Duodenal mucosa (tissue), 2 donors: Measurements from ENCODE around the gene MAJIN.

Experiments
- H3K27ac ChIP-seq: one replicate; pipeline ENCODE4 v1.7.0; 2013; ENCODE audit warnings: low read depth, low read length
- H3K27me3 ChIP-seq, 2 donors: one replicate each; pipeline ENCODE4 v1.7.0; 2013; ENCODE audit warnings: low read length in 2 of 2, control low read depth in 1 of 2; ENCODE audit not compliant: insufficient read depth in 2 of 2, control insufficient read depth in 1 of 2
- H3K36me3 ChIP-seq, 2 donors: one replicate each; pipeline ENCODE4 v1.7.0; 2013; ENCODE audit warnings: low read length in 2 of 2, control low read depth in 1 of 2; ENCODE audit not compliant: insufficient read depth in 2 of 2, control insufficient read depth in 1 of 2
- H3K4me1 ChIP-seq, 2 donors: one replicate each; pipeline ENCODE4 v1.7.0; 2013; ENCODE audit warnings: low read length in 2 of 2, control low read depth in 1 of 2; ENCODE audit not compliant: insufficient read depth in 2 of 2, control insufficient read depth in 1 of 2
- H3K4me3 ChIP-seq, 2 donors: one replicate each; pipeline ENCODE4 v1.7.0; 2013; ENCODE audit warnings: low read length in 2 of 2, low read depth in 1 of 2
- H3K9ac ChIP-seq, 2 donors: one replicate each; pipeline ENCODE4 v1.7.0; 2013; ENCODE audit warnings: low read length in 2 of 2, low read depth in 1 of 2
- H3K9me3 ChIP-seq, 2 donors: one replicate each; pipeline ENCODE4 v1.7.0; 2013; ENCODE audit warnings: low read length in 2 of 2, control low read depth in 1 of 2; ENCODE audit not compliant: control insufficient read depth in 1 of 2

The MAJIN gene

DNA sequence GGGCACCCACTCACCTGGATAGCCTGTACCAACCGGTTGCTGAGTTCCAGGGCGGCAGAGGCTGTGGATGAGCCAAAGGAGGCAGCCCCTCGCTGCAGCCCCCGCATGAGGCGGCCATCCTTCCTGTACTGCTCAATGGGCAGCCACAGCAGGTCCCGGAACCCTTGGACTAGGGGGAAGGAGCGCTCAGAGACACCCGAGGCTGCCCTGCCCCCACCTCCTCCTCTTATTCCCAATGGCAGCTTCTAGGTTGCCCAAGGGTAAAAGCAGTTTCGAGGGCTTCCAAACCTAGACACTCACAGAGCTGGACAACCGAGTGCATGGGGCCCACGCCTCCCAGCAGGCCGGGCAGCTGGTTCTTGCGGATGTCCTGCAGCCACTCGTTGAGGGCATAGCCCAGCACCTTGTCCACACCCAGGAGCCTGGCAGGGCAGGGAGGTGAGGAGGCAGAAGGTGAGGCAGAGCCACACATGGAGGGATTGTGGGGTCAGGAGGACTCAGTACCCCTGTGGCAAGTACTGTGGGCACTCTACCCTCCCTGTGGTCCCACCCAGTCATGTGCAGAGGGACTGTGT, 75.4 kb downstream of the MAJIN start:
- Histone ChIP-seq H3K27me3 (no peaks in the 10 kb centered on the region), H3K9me3 (no peaks in the 10 kb centered on the region), H3K4me3 (no peak overlapping the region), H3K9ac (no peak overlapping the region), H3K36me3 (peaks cover 27 to 51% of the 10 kb centered on the region in 2 donors), H3K27ac (no peak overlapping the region), H3K4me1 (peaks cover 9 to 13% of the 10 kb centered on the region in 2 donors)

GRCh38 chr11:64894812-64895452, 77.0 kb downstream of the MAJIN start:
- H3K27ac ChIP-seq: no peak overlapping the region
- no peaks in the 10 kb centered on the region for H3K9me3 ChIP-seq
- peaks cover 35 to 51% of the 10 kb centered on the region in 2 donors for H3K36me3 ChIP-seq
- H3K4me1 ChIP-seq: peaks cover 9 to 13% of the 10 kb centered on the region in 2 donors
- H3K4me3 ChIP-seq: peak overlapping the region in 1 of 2 donors; percentile 91
- H3K27me3 ChIP-seq: no peaks in the 10 kb centered on the region
- peak overlapping the region in 1 of 2 donors; percentile 87 for H3K9ac ChIP-seq

- H3K9ac ChIP-seq: peak overlapping the region; percentile 70 to 87
- no peaks in the 10 kb centered on the region for H3K27me3 ChIP-seq
- H3K36me3 ChIP-seq: peaks cover 35 to 44% of the 10 kb centered on the region in 2 donors
- peaks cover 9 to 18% of the 10 kb centered on the region in 2 donors for H3K4me1 ChIP-seq
- H3K27ac ChIP-seq: peak overlapping the region; percentile 74
- peak overlapping the region; percentile 61 to 91 for H3K4me3 ChIP-seq
- H3K9me3 ChIP-seq: no peaks in the 10 kb centered on the region
Measured at GRCh38 chr11:64894070-64894811, 77.7 kb downstream of the MAJIN start.

DNA sequence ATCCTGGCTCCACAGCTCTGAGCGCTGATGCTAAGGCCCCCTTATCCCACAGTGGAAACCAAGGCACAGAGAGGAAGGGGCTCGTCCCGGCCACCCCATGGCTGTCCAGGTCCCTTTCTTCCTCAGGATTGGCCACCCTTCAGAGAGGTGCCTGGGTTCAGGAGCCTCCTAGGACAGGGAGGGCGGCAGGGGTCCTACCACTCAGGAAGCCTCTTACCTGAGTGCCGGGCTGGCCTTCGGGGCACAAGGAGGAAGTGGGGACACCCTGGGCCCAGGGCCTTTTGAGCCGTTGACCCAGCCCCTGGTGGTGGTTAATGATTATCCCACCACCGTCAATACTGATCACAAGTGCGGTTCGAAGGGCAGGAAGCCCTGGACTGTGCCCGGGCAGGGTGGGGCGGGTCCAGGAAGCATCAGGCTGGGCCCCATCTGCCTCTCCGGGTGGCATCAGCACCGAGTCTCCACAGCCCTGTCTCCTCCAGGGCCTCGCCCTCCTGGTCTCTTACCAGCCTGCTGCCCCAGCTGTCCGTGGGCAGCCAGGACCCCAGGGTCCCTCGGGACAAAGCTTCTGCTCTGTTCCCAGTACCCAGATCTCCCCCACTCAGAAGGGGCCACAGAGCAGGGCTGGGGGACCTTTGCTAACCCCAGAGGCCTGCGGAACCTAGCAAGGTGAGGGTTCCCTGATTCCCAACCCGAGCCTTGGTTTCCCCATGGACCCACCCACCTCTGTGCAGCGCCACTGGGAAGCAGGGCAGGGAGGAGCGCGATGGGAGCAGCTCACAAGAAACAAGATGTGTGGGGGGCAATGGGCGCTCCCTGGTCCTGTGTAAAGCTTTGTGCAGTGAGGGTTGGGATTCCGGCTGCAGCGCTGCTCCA, 78.5 kb downstream of the MAJIN start:
- peak overlapping the region; percentile 82 to 91 for H3K4me3 ChIP-seq
- no peaks in the 10 kb centered on the region for H3K27me3 ChIP-seq
- peaks cover 33 to 41% of the 10 kb centered on the region in 2 donors for H3K36me3 ChIP-seq
- H3K9ac ChIP-seq: peak overlapping the region; percentile 87 to 95
- H3K4me1 ChIP-seq: peaks cover 13 to 23% of the 10 kb centered on the region in 2 donors
- H3K9me3 ChIP-seq: no peaks in the 10 kb centered on the region
- peak overlapping the region; percentile 92 for H3K27ac ChIP-seq

GRCh38 chr11:64892838-64893193, 79.1 kb downstream of the MAJIN start:
- H3K9ac ChIP-seq: peak overlapping the region; percentile 80 to 95

GRCh38 chr11:64892411-64892831, 79.5 kb downstream of the MAJIN start:
- Histone ChIP-seq H3K4me1 (peaks cover 19 to 31% of the 10 kb centered on the region in 2 donors), H3K9me3 (no peaks in the 10 kb centered on the region), H3K4me3 (peak overlapping the region; percentile 82 to 91), H3K27me3 (no peaks in the 10 kb centered on the region), H3K9ac (peak overlapping the region; percentile 80 to 95), H3K36me3 (peaks cover 27 to 31% of the 10 kb centered on the region in 2 donors), H3K27ac (peak overlapping the region; percentile 92)

More at GRCh38 chr11:64892838-64893193, 79.1 kb downstream of the MAJIN start:
- H3K27me3 ChIP-seq: no peaks in the 10 kb centered on the region
- no peaks in the 10 kb centered on the region for H3K9me3 ChIP-seq
- peak overlapping the region; percentile 92 for H3K27ac ChIP-seq
- H3K4me1 ChIP-seq: peaks cover 17 to 29% of the 10 kb centered on the region in 2 donors
- peak overlapping the region; percentile 82 to 91 for H3K4me3 ChIP-seq
- peaks cover 28 to 35% of the 10 kb centered on the region in 2 donors for H3K36me3 ChIP-seq

DNA sequence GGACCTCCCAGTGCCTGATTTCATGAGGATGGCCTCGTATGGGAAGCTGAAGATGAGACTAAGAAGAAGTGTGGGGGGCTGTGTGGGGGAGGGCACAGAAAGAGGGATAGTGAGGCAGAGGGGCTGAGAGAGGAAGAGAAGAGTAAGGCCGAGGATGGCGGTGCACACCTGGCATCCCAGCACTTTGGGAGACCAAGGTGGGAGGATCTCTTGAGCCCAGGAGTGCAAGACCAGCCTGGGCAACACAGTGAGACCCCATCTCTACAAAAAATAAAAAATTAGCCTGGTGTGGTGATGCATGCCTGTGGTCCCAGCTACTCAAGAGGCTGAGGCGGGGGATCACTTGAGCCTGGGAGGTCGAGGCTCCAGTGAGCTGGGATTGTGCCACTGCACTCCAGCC, 80.0 kb downstream of the MAJIN start:
- peaks cover 21 to 31% of the 10 kb centered on the region in 2 donors for H3K4me1 ChIP-seq
- no peaks in the 10 kb centered on the region for H3K9me3 ChIP-seq
- peak overlapping the region; percentile 92 for H3K27ac ChIP-seq
- H3K36me3 ChIP-seq: peaks cover 24 to 27% of the 10 kb centered on the region in 2 donors
- H3K4me3 ChIP-seq: peak overlapping the region; percentile 82 to 91
- no peaks in the 10 kb centered on the region for H3K27me3 ChIP-seq
- peak overlapping the region; percentile 80 to 95 for H3K9ac ChIP-seq

DNA sequence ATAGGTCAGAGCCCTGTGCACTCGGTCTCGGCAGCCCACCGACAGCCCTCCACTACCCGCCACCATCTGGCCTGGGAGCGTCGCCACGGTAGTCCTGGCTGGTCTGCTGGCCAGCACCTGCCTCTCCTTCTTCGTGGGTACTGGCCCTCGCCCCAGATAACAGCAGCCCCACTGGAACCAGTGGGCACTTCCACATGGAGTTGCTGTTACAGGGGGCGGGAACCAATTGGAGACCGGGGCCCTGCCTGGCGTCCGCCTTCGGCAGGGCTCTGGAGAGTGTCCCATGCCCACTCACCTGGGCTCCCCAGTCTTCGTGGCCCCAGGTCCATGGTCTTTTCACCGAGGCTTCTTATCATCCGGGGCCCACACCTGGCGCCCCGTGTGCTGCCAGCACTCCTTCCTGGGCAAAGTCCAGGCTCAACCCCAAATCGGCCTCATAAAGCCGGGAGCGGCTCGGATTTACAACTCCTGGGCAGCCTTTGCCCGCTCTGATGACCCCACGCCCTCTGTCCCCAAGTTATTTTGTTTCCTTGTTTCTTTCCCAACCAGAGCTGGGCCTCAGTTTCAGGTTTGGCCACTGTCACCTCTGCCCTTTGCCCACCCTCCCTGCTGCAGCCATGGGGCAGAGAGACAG, 80.6 kb downstream of the MAJIN start:
- Histone ChIP-seq H3K27ac (peak overlapping the region; percentile 92), H3K27me3 (no peaks in the 10 kb centered on the region), H3K36me3 (peaks cover 21 to 24% of the 10 kb centered on the region in 2 donors), H3K4me1 (peaks cover 21 to 31% of the 10 kb centered on the region in 2 donors), H3K9ac (peak overlapping the region; percentile 87 to 95), H3K4me3 (peak overlapping the region; percentile 82 to 91), H3K9me3 (no peaks in the 10 kb centered on the region)

DNA sequence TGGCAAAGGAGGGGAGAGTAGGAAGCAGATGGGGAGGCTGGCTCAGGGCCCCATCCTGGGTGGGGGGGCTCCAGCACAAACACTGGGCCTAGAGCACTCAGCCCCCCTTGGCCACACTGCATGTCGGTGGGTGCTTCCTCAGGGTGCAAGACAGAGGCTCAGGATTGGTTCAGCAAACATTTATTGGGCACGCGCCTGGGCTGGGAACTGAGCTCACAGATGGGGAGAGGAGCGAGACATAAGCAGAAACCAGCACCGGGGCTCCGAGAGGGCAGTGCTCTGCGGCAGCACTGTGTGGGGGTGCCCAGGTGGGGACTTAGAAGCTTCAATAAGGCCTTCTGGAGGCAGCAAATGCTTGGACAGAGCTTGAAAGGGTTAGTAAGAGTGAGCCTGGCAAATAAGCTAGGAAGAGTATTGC, 81.4 kb downstream of the MAJIN start:
- peaks cover 29 to 32% of the 10 kb centered on the region in 2 donors for H3K4me1 ChIP-seq
- H3K9ac ChIP-seq: peak overlapping the region; percentile 87 to 95

More for the DNA sequence above, 81.4 kb downstream of the MAJIN start:
- H3K27me3 ChIP-seq: no peaks in the 10 kb centered on the region
- peak overlapping the region; percentile 92 for H3K27ac ChIP-seq
- peaks cover 21 to 24% of the 10 kb centered on the region in 2 donors for H3K36me3 ChIP-seq
- peak overlapping the region; percentile 82 to 91 for H3K4me3 ChIP-seq
- H3K9me3 ChIP-seq: no peaks in the 10 kb centered on the region
